GM19372 (cell line): Measurements from ENCODE around the gene NKAIN1.
"Not testable (repeated sequence)": the region's sequence is repeated elsewhere in the genome, so short reads cannot be mapped to it uniquely, and the experiment has no call there.

Experiments
- ATAC-seq: cut with Tn5 transposase; IDR thresholded peaks from one replicate; pipeline ENCODE4 v1.9.1; 2021; ENCODE audit warnings: mild to moderate bottlenecking, low read depth, moderate library complexity; ENCODE audit not compliant: unreplicated experiment

NKAIN1 gene

DNA sequence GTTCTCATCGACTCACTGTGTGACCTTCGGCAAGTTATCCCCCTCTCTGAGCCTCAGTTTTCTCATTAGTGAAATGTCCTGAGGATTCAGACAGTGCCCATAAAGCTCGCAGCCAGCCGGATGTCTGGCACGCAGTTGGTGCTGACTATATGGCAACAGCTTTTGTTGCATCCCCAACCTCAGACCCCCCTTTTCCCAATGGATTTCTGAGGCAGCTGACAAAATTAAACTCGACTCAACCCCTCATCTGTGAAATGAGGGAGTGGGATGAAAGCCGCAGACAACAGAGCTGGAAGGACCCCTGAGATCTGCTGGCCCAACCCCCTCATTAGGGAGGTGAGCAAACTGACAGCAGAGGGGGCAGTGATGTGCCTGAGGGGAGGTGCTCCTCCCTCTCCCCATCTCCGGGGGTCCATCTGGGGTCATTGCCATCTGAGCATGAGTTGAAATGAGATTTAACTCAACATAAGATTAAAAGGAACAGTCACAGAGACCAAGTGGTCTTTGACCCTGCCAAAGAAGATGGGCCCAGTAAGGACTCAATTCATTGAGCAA is 40.4 kb downstream of the NKAIN1 start:
- no peak for ATAC-seq

DNA sequence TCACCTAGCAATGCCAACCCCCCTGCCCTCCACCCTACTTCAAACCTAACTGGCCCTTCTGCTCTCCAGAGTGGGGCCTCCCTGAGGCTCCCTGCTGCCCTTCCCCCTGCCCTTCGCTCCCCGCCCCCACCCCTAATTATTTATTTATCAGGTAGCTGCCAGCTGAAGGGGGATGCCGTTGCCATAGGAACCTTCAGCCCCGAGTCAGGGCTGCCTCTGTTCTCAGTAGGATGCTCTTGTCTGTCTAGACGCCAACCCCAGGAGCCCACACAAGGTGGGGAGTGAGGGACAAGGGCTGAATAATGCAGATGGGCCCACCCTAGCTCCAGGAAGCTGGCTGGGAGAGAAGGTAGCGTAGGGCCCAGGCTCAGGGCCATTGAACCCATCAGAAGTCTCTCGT is 41.1 kb downstream of the NKAIN1 start:
- ATAC-seq, result no peak

DNA sequence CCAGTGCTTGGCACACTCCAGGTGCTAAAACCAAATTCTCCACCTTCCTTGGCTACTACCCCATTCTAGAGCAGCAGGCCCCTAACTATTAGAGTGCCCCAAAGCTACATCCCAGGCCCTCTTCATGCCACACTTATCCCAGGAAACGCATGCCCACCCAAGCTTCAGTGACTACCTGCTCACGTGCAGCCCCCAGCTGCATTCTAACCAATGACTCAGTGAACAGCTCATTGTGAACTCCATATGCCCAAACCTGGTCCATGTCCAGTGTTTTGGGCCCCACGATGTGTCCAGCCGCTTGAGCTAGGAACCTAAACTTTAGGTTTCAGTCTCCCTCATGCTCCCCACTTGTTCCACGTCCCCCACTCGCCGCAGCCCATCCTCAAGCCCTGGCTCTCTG is 41.5 kb downstream of the NKAIN1 start:
- ATAC-seq, result no peak

DNA sequence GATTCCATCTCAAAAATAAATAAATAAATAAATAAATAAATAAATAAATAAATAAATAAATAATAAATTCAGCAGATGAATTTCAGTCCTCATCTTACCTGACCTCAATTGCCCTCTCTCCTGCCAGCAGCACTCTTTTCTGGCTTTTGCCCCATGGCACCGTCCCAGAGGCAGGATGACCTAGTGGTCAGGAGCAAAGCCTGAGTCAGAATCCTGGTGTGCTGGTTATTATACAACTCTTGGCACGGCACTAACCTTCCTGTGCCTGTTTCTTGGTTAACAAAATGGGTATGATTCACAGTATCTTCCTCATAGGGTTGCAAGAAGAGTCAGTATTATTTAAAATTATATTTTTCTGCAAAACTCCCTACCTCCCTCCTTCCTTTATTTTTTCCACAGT is 43.0 kb downstream of the NKAIN1 start:
- ATAC-seq, result no peak

DNA sequence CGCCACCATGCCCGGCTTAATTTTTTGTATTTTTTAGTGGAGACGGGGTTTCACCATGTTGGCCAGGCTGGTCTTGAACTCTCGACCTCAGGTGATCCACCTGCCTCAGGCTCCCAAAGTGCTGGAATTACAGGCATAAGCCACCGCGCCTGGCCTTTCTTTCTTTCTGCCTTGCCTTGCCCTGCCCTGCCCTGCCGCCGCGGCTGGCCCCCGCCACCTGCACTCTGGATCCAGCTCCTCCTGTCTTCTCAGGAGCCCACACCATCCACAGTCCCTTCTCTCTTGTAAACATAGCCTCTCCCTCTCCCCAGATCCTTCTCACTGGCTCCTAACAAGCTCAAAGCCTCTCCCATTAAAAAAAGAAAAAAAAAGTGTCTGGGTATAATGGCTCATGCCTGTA is 44.4 kb downstream of the NKAIN1 start:
- not testable (repeated sequence) for ATAC-seq

DNA sequence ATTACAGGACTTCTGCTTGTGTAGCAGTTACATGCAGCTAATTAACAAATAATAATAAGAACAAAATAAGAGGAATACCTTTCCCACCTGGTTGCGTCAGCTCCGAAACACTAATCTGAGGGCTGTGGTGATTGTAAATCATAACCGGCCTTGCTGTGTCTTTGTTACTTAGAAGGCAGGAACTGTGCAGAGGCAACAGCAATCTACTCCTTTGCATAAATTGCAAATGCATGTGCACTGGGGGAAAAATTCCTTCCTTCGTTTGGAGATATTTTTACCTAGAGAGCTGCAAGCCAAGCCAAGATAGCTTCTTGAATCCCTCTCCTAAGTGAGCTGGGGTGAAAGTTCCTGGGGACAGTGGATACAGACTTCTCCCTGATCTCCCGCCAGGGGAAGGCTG is 46.0 kb downstream of the NKAIN1 start:
- ATAC-seq, result no peak

DNA sequence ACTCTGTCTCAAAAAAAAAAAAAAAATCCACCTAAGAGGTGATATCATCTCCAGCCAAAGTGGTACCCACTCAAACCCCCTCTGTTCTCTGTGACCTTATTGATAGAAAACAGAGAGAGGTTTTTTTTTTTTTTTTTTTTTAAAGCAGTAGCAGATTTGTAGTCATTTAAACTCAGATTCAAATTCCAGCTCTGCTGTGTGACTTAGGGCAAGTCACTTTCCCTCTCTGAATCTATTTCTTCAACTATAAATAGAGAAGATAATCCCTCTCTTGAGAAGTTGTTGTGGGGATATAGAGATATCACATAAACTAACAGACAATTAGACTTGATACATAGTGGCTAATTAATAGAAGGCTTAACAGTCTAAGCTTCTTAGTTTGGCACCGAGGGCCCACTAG is 48.4 kb downstream of the NKAIN1 start:
- no peak for ATAC-seq

DNA sequence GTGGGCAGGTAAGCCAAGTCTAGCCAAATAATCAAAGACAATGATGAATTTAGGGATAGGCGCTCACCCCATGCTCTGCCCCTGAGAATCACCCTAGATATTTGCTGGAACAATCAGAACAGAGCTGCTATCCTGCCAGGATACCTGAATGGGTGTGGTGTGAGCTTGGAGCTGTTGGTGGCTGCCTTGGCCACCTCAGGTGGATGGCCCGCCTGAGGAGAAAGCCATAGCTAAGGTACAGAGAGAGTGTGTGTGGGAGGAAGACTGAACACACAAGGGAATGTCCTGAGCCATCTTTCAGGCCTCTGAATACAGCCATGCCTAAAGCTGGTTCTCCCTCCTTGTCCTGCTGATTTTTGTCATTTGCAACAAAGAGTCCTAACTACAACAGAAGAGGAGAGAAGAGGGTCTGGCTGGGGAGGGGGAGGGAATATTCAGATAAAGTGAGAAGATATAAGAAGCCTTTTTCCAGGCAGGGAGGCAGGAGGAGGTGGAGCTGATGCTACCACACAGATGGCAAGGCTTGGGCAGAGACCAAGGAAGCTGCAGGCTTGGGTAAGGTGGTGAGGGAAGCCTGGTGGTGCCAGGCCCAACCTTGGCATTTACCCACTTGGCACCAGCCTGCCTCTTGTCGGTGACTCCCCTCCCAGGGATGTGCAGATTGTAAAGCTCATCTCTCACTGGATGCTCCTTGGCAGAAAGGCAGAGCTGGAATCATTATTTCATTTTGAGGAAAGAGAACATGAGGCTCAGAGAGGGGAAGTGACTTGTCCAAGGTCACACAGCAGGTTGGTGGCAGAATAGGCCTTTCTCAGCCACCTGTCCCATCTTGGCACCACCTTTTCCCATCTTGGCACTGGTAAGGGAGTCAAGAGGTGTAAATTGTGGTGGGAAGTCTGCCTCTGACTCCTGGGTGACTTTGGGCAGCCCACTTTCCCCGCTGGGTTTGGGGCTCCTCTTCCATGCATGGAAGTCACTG is 49.7 kb downstream of the NKAIN1 start:
- ATAC-seq, result no peak

DNA sequence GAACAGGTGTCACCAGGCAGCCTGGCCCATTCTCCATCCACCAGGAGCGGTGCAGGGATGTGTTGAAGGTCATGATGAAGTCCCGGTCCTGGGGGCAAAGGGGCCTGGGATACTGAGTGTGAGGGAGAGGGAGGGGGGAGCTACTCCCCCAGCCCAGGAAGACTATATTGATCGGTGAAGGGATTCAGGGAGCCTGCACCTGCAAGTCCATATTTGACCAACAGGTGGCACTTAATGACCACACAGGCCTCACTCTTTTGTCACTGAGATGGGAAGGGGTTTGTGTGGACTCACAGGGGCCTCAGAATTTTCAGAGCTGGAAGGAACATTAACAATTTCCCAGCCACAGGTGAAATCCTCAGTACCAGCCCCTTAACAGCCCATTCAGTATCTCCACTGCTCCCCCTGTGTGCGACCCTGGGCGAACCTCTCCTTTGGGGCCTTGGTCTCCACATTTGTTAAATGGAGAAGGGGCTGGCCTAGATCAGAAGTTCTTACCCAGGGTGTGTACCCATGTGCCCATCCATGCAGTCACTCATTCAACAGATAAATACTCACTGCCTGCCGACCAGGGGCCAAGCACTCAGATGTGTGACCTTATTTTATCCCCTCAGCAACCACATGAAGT is 55.6 kb downstream of the NKAIN1 start:
- no peak for ATAC-seq

DNA sequence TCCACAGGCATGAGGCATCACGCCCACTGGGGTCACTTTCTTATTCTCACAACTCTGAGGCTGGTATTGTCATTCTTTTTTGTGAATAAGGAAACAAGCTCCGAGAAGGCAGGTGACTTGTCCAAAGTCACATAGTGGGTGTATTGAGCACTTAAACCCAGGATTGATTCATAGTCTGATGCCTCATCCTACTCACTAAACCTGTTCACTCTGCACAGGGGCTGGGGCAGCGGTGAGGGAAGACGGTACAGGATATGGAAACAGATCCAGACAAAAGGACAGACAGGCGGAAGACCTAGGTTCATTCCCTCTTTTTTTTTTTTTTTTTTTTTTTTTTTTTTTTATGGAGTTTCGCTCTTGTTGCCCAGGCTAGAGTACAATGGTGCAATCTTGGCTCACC is 56.6 kb downstream of the NKAIN1 start:
- ATAC-seq, result no peak

DNA sequence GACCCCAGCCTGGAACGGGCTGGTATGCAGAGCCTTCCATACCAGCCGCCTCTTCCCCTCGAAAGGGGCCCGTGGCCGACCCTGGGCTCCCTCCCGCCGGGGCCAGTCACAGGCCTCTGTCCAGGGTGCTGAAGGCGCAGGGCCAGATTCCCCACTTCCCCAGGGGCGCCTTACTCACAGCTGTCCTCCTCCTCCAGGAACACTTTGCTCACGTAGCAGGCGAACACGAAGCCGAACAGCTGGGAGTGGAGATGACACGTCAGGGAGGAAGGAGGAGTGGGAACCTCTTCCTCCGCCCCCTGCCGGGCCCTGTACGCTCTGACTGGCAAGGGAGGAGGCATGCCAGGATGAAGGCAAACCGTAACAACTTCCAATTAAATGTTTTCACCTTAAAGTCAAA is 57.3 kb downstream of the NKAIN1 start:
- ATAC-seq, result no peak

DNA sequence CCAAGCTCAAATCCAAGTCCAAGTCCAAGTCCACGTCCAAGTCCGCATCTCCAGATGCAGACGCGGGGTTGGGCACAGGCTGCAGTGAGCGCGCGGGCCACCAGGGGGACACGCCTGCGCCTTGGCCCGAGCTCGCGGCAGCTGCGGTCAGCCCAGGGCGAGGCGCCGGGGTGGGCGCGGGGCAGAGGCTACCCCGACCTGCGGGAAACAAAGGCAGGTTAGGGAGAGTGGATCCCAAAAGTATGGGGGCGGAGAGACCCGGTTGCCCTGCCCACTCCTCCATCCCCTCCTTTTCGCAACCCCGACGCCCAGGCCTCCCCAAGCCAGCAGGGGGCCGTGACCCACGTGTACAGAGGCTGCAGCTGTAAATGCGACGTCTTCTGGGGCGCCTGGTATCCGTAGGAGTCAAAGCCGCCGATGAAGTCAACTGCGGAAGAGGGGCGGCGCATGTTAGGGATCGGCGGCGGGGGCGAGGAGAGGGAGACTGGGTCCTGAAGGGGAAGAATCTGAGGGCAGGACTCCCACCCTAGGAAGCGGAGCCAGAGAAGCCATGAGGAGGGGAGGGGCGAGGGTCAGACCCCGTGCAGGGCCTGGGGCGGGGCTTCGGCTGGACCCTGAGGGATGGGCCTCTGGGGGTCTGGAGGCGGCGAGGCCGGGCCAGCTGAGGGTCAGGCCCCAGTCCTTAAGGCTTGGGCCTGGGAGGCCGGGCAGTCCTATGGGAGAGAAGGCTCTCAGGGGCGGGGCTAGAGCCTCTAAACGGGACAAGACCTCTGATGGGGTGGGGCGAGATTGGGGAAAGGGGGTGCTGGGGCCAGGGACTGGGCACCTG is 58.0 kb downstream of the NKAIN1 start:
- no peak for ATAC-seq

DNA sequence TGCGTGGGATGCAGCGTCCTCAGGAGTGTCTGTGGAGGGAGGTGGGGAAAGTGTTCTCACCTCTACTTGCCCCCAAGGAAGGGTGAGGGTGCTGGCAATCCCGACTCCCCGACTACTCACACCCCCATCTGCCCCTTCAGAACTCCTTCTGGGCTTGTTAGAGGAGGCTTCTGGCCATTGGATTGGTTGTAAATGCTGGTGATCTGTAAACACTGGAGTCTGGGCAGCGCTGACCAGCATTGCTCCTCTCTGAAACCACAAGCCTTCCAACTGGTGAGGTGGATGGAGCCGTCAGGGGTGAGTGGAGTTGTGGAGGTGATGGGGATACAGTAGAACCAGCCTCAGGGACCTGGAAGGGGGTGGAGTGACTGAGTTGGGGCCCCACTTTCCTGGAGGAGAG is 59.3 kb downstream of the NKAIN1 start:
- ATAC-seq, result no peak

DNA sequence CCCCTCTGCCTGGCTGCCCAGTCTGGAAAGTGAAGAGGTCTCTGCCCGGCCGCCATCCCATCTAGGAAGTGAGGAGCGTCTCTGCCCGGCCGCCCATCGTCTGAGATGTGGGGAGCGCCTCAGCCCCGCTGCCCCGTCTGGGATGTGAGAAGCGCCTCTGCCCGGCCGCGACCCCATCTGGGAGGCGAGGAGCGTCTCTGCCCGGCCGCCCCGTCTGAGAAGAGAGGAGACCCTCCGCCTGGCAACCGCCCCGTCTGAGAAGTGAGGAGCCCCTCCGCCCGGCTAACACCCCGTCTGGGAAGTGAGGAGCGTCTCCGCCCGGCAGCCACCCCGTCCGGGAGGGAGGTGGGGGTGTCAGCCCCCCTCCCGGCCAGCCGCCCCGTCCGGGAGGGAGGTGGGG is 63.4 kb downstream of the NKAIN1 start:
- not testable (repeated sequence) for ATAC-seq

DNA sequence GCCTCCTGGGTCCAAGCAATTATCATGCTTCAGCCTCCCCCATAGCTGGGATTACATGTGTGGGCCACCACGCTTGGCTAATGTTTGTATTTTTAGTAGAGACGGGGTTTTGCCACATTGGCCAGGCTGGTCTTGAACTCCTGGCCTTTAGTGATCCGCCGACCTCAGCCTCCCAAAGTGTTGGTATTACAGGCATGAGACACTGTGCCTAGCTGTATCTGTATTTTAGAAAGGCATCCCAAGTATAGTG is 69.3 kb downstream of the NKAIN1 start:
- no peak for ATAC-seq

DNA sequence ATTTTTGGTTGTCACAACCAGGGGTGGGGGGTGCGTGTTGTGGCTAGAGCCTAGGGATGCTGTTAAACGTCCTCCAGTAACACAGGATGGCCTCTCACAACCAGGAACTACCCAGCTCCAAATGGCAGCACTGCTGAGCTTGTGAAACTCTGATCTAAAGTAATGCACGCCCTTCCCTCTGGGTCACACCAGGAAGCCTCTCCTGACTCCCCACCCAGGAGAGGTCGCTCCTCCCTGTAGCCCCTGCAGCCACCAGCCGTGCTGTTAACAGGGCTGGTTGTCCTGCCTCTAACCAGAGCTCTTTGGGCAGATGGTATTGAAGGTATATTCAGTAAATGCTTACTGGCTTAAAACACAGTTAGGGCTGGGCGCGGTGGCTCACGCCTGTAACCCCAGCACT is 73.2 kb downstream of the NKAIN1 start:
- no peak for ATAC-seq

DNA sequence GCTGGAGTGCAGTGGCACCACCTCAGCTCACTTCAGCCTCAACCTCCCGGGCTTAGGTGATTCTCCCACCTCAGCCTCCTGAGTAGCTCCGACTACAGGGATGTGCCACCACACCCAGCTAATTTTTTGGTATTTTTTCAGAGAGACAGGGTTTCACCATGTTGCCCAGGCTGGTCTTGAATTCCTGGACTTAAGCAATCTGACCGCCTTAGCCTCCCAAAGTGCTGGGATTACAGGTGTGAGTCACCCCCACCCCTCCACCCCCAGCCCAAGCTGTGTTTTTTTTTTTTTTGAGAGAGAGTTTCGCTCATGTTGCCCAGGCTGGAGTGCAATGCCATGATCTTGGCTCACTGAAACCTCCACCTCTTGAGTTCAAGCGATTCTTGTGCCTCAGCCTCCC is 75.4 kb downstream of the NKAIN1 start:
- no peak for ATAC-seq

DNA sequence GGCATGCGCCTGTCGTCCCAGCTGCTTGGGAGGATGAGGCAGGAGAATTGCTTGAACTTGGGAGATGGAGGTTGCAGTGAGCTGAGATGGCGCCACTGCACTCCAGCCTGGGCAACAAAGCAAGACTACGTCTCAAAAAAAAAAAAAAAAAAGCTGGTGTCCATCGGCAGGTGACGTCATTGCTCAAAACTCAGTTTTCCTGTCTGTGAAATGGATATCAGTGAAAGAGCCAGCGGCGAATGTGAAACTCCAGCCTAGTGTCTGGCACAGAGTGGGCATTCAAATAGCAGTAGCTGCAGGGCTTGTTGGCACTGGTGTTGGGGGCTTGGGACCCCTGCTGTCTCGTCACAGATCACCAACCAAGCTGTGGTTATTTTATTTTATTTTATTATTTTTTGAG is 75.8 kb downstream of the NKAIN1 start:
- no peak for ATAC-seq

DNA sequence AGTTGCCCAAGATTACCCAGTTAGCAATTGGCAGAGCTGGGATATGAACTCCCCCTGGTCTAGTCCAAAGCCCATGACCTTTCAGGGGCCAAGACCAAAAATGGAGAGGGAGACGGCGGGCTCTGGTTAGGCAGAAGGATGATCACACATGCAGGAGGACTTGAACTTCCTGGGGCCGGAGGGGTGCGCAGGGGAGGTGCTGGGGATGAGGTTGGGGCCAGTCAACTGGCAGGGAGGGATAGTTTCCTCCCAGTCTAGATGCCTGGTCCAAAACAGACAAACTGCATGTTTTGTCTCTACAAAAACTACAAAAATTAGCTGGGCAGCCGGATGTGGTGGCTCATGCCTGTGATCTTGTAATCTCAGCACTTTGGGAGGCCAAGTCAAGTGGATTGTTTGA is 78.1 kb downstream of the NKAIN1 start:
- no peak for ATAC-seq

DNA sequence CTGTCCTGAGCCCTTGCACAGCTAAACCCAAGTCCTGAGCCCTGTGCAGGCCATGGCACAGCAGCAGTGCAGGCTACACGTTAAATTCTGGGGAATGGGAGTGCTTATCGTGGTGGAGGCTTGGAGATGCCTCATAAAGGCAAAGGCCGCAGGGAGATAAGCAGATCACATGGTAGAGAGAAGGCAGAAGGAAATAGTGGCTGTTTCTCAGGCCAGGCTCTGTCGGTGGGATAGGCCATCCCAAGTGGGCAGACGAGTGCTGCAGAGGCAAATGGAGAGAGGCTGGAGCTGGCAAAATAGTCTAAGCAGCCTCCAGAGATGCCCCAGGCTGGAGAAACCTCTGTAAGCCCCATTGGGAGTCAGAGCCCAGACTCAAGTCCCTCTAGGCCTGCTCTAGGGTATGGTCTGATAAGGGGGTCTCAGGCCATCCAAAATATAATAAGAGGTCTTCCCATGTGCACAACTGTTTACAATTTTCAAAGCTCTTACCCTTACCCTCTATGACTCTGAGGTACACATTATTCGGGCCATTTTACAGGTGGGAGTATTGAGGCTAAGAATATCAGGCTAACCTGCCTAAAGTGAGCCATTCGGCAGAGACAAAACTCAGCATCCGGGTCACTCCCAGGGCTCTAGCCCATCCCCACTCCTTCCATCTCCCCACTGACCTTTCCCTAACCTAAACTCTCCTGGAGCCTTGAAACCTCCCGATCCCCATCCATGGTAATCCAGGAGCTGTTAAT is 79.6 kb downstream of the NKAIN1 start:
- no peak for ATAC-seq
